ENCODE results near the gene ATPAF2. TPM values are rescaled to one million over a fixed set of nuclear protein-coding genes. Genes with fewer than 3 reads are reported as not detected.
A peak's percentile ranks its signal among the peaks of the same experiment; 100 is the strongest.

The ATPAF2 gene
- total and polyA plus RNA-seq, 10 of the 15 experiments (the other 5 are each of a cell fraction or from before 2014, with no cell fraction given): 6.5 to 33.0 (median 26.5) TPM

GRCh38 chr17:18038861-18039534 is at the start of gene ATPAF2, which contains the start of gene GID4 (continued):
- TF ChIP-seq SPI1 (IDR thresholded peaks at IDR 0.05; ENCODE audit: borderline replicate concordance, insufficient read depth, low read depth, low read length) (0 out of 2 replicates have a peak, but pooled peaks have one; percentile 10), DPF2 (IDR thresholded peaks at IDR 0.05) (peak; percentile 47; the same call in 1 of the 2 replicates), MEF2A (IDR thresholded peaks at IDR 0.05; ENCODE audit: insufficient read depth, low read depth, low read length) (no peak), STAT3 (IDR thresholded peaks at IDR 0.05; ENCODE audit: low read depth, low read length) (no peak), NFIC (IDR thresholded peaks at IDR 0.05; ENCODE audit: low read depth, low read length) (no peak), NR2C1 (IDR thresholded peaks at IDR 0.05) (peak; percentile 51), ZNF384 (IDR thresholded peaks at IDR 0.05; ENCODE audit: borderline replicate concordance, low read depth, low read length) (no peak), USF1 (IDR thresholded peaks at IDR 0.05; ENCODE audit: borderline replicate concordance, extremely low read length, insufficient read depth, low read depth, low read length) (peak; percentile 98), RAD21 (IDR thresholded peaks at IDR 0.05; ENCODE audit: insufficient read depth, low read depth, low read length) (no peak), CHD4 (IDR thresholded peaks at IDR 0.05) (no peak), ZNF622 (IDR thresholded peaks at IDR 0.05) (no peak), KLF5 (IDR thresholded peaks at IDR 0.05; ENCODE audit: partially characterized antibody) (peak; percentile 82), SMAD5 (IDR thresholded peaks at IDR 0.05; ENCODE audit: low read depth) (no peak), CREB1 (IDR thresholded peaks at IDR 0.05; ENCODE audit: low read depth) (peak; percentile 97), YY1 (IDR thresholded peaks at IDR 0.05; ENCODE audit: low read depth, low read length) (peak; percentile 99), FOS (IDR thresholded peaks at IDR 0.05; ENCODE audit: borderline replicate concordance, extremely low read depth, insufficient read length) (peak; percentile 50), BRCA1 (IDR thresholded peaks at IDR 0.05; ENCODE audit: low read depth, low read length) (no peak), SIN3A (IDR thresholded peaks at IDR 0.05; ENCODE audit: low read depth, low read length) (peak; percentile 80; the same call in 1 of the 2 replicates), CREM (IDR thresholded peaks at IDR 0.05; ENCODE audit: low read depth) (peak; percentile 97), MTA3 (IDR thresholded peaks at IDR 0.05; ENCODE audit: borderline replicate concordance, low read length) (no peak), KAT2A (conservative IDR thresholded peaks at IDR 0.05; ENCODE audit: control insufficient read depth, low read depth, low read length) (no peak), NKRF (conservative IDR thresholded peaks at IDR 0.05) (peak; percentile 46), RAD51 (IDR thresholded peaks at IDR 0.05) (peak; percentile 93), CBX3 (IDR thresholded peaks at IDR 0.05; ENCODE audit: borderline replicate concordance, low read depth) (no peak)
- TF ChIP-seq, protein P1, sequence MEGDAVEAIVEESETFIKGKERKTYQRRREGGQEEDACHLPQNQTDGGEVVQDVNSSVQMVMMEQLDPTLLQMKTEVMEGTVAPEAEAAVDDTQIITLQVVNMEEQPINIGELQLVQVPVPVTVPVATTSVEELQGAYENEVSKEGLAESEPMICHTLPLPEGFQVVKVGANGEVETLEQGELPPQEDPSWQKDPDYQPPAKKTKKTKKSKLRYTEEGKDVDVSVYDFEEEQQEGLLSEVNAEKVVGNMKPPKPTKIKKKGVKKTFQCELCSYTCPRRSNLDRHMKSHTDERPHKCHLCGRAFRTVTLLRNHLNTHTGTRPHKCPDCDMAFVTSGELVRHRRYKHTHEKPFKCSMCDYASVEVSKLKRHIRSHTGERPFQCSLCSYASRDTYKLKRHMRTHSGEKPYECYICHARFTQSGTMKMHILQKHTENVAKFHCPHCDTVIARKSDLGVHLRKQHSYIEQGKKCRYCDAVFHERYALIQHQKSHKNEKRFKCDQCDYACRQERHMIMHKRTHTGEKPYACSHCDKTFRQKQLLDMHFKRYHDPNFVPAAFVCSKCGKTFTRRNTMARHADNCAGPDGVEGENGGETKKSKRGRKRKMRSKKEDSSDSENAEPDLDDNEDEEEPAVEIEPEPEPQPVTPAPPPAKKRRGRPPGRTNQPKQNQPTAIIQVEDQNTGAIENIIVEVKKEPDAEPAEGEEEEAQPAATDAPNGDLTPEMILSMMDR (IDR thresholded peaks at IDR 0.05 in 2 of 3, conservative IDR thresholded peaks at IDR 0.05 in 1 of 3; ENCODE audit: control insufficient read depth in 2 of 3, extremely low read depth in 1 of 3, insufficient read depth in 1 of 3, low read depth in 3 of 3, low read length in 3 of 3): no peak
- TF ChIP-seq, protein P2, sequence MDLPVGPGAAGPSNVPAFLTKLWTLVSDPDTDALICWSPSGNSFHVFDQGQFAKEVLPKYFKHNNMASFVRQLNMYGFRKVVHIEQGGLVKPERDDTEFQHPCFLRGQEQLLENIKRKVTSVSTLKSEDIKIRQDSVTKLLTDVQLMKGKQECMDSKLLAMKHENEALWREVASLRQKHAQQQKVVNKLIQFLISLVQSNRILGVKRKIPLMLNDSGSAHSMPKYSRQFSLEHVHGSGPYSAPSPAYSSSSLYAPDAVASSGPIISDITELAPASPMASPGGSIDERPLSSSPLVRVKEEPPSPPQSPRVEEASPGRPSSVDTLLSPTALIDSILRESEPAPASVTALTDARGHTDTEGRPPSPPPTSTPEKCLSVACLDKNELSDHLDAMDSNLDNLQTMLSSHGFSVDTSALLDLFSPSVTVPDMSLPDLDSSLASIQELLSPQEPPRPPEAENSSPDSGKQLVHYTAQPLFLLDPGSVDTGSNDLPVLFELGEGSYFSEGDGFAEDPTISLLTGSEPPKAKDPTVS (IDR thresholded peaks at IDR 0.05; ENCODE audit: low read depth, low read length): no peak
